Glutamatergic neuron (in vitro differentiated cells): ENCODE measurements around the gene CPA2. TPM values are rescaled to one million over a fixed set of nuclear protein-coding genes. Genes with fewer than 3 reads are reported as not detected.

Source experiments
- DNase-seq: peaks from one replicate; pipeline ENCODE4 v3.0.0; 2022
- H3K27ac Mint-ChIP-seq: one replicate; pipeline ENCODE4 v1.8.0; 2020; ENCODE audit warnings: mild to moderate bottlenecking, mixed read lengths, inconsistent platforms; ENCODE audit not compliant: unreplicated experiment
- H3K27me3 Mint-ChIP-seq: one replicate; pipeline ENCODE4 v1.8.0; 2020; ENCODE audit warnings: mild to moderate bottlenecking, moderate library complexity, mixed read lengths, inconsistent platforms; ENCODE audit not compliant: unreplicated experiment
- H3K36me3 Mint-ChIP-seq: one replicate; pipeline ENCODE4 v1.8.0; 2020; ENCODE audit warnings: mild to moderate bottlenecking, mixed read lengths, inconsistent platforms; ENCODE audit not compliant: unreplicated experiment
- H3K4me1 Mint-ChIP-seq: one replicate; pipeline ENCODE4 v1.8.0; 2020; ENCODE audit warnings: mild to moderate bottlenecking, low read depth, mixed read lengths, inconsistent platforms; ENCODE audit not compliant: unreplicated experiment
- H3K4me3 Mint-ChIP-seq: one replicate; pipeline ENCODE4 v1.8.0; 2020; ENCODE audit warnings: mild to moderate bottlenecking, mixed read lengths, inconsistent platforms; ENCODE audit not compliant: unreplicated experiment
- H3K9me3 Mint-ChIP-seq: one replicate; pipeline ENCODE4 v1.8.0; 2020; ENCODE audit warnings: mild to moderate bottlenecking, moderate library complexity, mixed read lengths, inconsistent platforms; ENCODE audit not compliant: unreplicated experiment
- CTCF ChIP-seq: fragments of 200-600 bp; sonication (generic); IDR thresholded peaks from one replicate; pipeline ENCODE4 v1.5.0; 2021; ENCODE audit not compliant: partially characterized antibody, unreplicated experiment
- total RNA-seq: library from RNA; stranded (reverse); fragmentation: NEBNext Ultra II Directional; extraction: Animal tissue kit (Norgen Biotek cat#: 25700); gene quantifications from one replicate; pipeline ENCODE4 v1.2.1, GENCODE V29; 2021; ENCODE audit not compliant: unreplicated experiment

The CPA2 gene
- total RNA-seq, 1 donor from 2014 or later, result not detected

- Mint-ChIP-seq H3K27ac (no peak overlapping the region), H3K4me3 (no peak overlapping the region), H3K4me1 (no peaks in the 10 kb centered on the region), H3K36me3 (peaks cover 3% of the 10 kb centered on the region), H3K27me3 (no peaks in the 10 kb centered on the region), H3K9me3 (peaks cover 6% of the 10 kb centered on the region)
- no peak for TF ChIP-seq CTCF
- DNase-seq, result no peak
Observed at GRCh38 chr7:130334274-130334673, 67.6 kb downstream of the CPA2 start.

- Mint-ChIP-seq H3K4me1 (no peaks in the 10 kb centered on the region), H3K4me3 (no peak overlapping the region), H3K27ac (no peak overlapping the region), H3K9me3 (peaks cover 7% of the 10 kb centered on the region), H3K27me3 (no peaks in the 10 kb centered on the region), H3K36me3 (no peaks in the 10 kb centered on the region)
- TF ChIP-seq CTCF, result no peak
- DNase-seq, result no peak
Observed at GRCh38 chr7:130337410-130337971, 70.8 kb downstream of the CPA2 start.

GRCh38 chr7:130338233-130338632 lies 71.6 kb downstream of the CPA2 start:
- Mint-ChIP-seq H3K27ac (no peak overlapping the region), H3K36me3 (no peaks in the 10 kb centered on the region), H3K4me3 (no peak overlapping the region), H3K27me3 (no peaks in the 10 kb centered on the region), H3K9me3 (peaks cover 9% of the 10 kb centered on the region), H3K4me1 (no peaks in the 10 kb centered on the region)
- DNase-seq, result no peak
- no peak for TF ChIP-seq CTCF

Other genes starting within 250 kb of the CPA2 start
- gene ZC3HC1, start 215.5 kb upstream of the CPA2 start, total RNA-seq, result 30.1 TPM
- gene KLHDC10, start 196.3 kb upstream of the CPA2 start, total RNA-seq, result 29.8 TPM
- 15.4 TPM for gene TMEM209, start 61.5 kb upstream of the CPA2 start, total RNA-seq
- not detected for gene SSMEM1, start 59.0 kb upstream of the CPA2 start, total RNA-seq
- not detected for gene CPA4, start 26.3 kb downstream of the CPA2 start, total RNA-seq
- gene CPA5, start 78.0 kb downstream of the CPA2 start, total RNA-seq, result not detected
- gene CPA1, start 113.6 kb downstream of the CPA2 start, total RNA-seq, result not detected
- 34.7 TPM for gene CEP41, start 174.2 kb downstream of the CPA2 start, total RNA-seq
- 186 TPM for gene MEST, start 225.2 kb downstream of the CPA2 start, total RNA-seq